ENCODE results near the gene ASCC1.

ASCC1 gene

DNA sequence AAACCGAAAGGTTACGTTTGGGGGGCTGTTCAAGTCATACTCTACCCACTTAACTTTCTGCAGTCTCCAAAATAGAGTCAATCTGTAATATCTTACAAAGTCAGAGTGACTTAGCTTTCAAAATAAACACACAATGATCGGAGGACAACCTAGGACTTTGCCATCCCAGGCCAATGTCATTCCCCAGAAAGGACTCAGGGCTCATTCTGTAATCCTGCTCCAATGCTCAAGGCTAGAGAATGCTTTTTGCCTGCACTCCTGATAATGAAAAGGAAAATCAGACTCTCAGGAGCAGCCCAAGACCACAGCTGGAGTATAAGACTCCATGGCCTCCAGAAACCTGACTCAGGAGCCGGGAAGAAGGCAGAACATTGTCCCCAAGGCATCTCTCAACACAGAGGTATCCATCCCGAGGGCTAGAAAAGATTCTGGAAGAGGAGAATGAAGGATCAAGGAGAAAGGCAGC, 28.5 kb upstream of the ASCC1 start:
- DNase-seq (ENCODE audit: insufficient read length, low spot score) (no peak), FAIRE-seq (no peak)
- TF ChIP-seq, protein P1, sequence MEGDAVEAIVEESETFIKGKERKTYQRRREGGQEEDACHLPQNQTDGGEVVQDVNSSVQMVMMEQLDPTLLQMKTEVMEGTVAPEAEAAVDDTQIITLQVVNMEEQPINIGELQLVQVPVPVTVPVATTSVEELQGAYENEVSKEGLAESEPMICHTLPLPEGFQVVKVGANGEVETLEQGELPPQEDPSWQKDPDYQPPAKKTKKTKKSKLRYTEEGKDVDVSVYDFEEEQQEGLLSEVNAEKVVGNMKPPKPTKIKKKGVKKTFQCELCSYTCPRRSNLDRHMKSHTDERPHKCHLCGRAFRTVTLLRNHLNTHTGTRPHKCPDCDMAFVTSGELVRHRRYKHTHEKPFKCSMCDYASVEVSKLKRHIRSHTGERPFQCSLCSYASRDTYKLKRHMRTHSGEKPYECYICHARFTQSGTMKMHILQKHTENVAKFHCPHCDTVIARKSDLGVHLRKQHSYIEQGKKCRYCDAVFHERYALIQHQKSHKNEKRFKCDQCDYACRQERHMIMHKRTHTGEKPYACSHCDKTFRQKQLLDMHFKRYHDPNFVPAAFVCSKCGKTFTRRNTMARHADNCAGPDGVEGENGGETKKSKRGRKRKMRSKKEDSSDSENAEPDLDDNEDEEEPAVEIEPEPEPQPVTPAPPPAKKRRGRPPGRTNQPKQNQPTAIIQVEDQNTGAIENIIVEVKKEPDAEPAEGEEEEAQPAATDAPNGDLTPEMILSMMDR (IDR thresholded peaks at IDR 0.05; ENCODE audit: insufficient read depth, missing control alignments): no peak

DNA sequence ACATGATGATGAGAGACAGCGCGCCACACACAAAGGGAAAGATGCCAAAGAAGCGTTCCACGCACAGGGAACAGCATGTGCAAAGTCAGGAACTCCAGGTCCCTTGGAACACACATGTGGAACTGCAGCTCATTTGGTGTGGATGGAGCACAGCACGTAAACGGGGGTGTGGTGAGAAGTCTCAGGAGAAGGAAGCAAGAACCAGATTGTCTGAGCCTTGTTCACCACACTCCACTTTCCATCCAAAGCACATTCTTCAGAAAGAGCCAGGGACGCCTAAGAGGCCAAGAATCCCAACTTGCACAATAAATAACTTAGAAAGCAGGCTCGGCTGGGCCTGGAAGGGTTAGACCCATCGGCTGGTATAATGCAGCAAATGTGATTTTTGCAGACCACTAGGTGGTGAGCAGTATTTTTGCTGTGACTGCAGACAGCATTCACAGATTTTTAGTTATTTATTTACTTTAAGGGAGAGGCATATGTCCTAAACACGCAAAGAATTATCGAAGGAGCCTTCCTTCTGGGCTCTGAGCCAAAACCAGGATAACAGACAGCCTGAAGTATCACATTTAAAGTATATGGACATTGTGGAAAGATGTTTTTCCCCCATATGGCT, 27.9 kb upstream of the ASCC1 start:
- TF ChIP-seq, protein P1 (IDR thresholded peaks at IDR 0.05; ENCODE audit: insufficient read depth, missing control alignments): peak; percentile 22
- no peak for DNase-seq (ENCODE audit: insufficient read length, low spot score)
- FAIRE-seq: no peak

DNA sequence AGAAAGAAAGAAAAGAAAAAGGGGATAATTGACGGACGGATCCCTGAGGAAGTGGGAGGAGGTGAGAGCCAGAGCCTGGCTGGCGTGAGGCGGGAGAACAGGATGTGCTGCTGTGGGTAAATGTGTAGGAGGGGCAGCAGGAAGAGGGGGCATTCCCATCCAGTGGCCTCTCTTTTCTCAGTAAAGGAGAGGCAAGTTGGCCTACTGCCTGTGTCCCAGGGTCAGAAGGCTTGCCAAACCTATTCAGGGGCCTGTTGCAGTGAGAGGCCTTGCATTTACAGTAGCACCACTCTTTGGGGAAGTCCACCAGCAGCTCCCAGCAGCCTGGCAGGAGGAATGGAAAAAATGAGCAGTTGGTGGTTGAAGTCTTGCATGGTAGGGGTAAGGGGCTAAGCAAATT, 26.6 kb upstream of the ASCC1 start:
- no peak for FAIRE-seq
- no peak for DNase-seq (ENCODE audit: insufficient read length, low spot score)

DNA sequence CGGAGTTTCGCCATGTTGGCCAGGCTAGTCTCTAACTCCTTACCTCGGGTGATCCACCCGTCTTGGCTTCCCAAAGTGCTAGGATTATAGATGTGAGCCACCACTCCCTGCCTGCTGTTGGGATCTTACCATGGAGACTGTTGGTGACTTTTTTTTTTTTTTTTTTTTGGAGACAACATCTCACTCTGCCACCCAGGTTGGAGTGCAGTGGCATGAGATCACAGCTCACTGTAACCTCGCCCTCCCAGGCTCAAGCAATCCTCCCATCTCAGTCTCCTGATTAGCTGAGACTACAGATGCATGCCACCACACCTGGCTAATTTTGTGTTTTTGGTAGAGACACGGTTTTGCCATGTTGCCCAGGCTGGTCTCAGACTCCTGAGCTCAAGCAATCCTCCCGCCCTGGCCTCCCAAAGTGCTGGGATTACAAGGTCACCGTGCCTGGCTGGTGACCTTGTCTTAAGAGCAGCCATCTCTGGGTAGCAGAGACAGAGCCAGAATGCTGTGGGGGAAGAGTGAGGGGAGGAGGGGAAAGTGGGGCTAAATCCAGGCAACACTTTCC, 25.7 kb upstream of the ASCC1 start:
- FAIRE-seq: no peak
- TF ChIP-seq, protein P1 (IDR thresholded peaks at IDR 0.05; ENCODE audit: insufficient read depth, missing control alignments): no peak

More for the DNA sequence above, 26.6 kb upstream of the ASCC1 start:
- TF ChIP-seq, protein P1 (IDR thresholded peaks at IDR 0.05; ENCODE audit: insufficient read depth, missing control alignments): no peak

DNA sequence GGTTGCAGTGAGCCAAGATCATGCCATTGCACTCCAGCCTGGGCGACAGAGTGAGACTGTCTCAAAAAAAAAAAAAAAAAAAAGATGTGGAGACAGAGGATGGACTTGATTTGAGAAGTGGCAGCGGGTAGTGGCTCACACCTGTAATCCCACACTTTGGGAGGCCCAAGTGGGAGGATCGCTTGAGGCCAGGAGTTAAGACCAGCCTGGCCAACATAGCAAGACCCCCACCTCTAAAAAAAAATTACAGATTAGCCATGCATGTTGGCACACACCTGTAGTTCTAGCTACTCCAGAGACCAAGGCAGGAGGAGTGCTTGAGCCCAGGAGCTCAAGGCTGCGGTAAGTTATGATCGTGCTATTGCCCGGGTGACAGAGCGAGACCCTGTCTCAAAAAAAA, 24.3 kb upstream of the ASCC1 start:
- TF ChIP-seq, protein P1 (IDR thresholded peaks at IDR 0.05; ENCODE audit: insufficient read depth, missing control alignments): no peak
- no peak for FAIRE-seq
- no peak for DNase-seq (ENCODE audit: insufficient read length, low spot score)

More for the DNA sequence above, 25.7 kb upstream of the ASCC1 start:
- no peak for DNase-seq (ENCODE audit: insufficient read length, low spot score)

DNA sequence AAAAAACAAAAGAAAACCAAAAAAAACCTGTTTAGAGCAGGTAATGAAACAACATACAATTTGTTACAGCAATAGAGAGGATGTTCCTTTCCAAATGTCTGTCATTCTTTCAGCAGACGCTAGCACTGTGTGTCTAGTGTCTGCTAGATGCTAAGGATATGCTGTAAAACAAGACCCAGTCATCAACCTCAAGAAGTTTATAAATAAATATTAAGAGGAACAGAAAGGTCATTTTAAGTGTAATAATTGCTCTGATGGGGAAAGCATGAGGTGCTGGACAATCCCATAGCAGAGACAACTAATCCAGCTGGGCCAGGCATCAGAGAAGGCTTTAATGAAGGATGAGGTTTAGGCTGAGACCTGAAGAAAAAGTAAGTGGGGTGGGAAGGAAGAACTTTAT, 23.3 kb upstream of the ASCC1 start:
- FAIRE-seq (no peak), DNase-seq (ENCODE audit: insufficient read length, low spot score) (no peak)
- TF ChIP-seq, protein P1 (IDR thresholded peaks at IDR 0.05; ENCODE audit: insufficient read depth, missing control alignments): no peak
